Activated T-cell treated with anti-CD3 and anti-CD28 coated beads, Interleukin-2, amount 50 U/mL, for 24 hours (primary cell): ENCODE results near the gene GOLT1A.

Experiments
- DNase-seq: peaks from one replicate; pipeline ENCODE4 v3.0.0-alpha.2; 2020
- H3K27ac Mint-ChIP-seq: 2 replicates; pipeline ENCODE4 v1.8.0; 2020; ENCODE audit warnings: mild to moderate bottlenecking, mixed read lengths
- H3K27me3 Mint-ChIP-seq: 2 replicates; pipeline ENCODE4 v1.8.0; 2020; ENCODE audit warnings: mixed read lengths
- H3K36me3 Mint-ChIP-seq: 2 replicates; pipeline ENCODE4 v1.8.0; 2020; ENCODE audit warnings: low read depth, mixed read lengths
- H3K4me1 Mint-ChIP-seq: 2 replicates; pipeline ENCODE4 v1.8.0; 2020; ENCODE audit warnings: low read depth, mixed read lengths
- H3K4me3 Mint-ChIP-seq: 2 replicates; pipeline ENCODE4 v1.8.0; 2020; ENCODE audit warnings: mild to moderate bottlenecking, moderate library complexity, mixed read lengths
- H3K9me3 Mint-ChIP-seq: 2 replicates; pipeline ENCODE4 v1.8.0; 2020; ENCODE audit warnings: mixed read lengths

GOLT1A gene

DNA sequence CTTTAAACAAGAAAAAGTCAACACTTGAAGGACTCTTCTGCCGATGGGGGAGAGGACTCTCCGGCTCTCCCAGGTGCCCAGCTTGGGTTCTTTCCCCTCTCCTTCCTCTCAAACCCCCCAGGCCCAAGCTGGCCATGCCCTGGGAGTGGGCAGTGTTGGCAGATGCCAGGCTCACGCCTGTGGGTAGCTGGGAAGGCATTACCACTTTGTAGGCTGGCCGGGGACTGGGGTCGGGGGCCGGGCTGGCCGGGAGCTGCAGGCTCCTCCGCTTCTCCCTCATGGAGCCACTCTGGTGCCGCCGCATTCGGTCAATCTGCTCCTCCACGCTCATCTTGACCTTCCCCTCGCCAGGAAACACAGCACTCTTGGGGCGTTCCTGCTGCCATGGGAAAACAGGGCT, 16.4 kb upstream of the GOLT1A start:
- H3K27me3 Mint-ChIP-seq: no peaks in the 10 kb centered on the region
- no peaks in the 10 kb centered on the region for H3K36me3 Mint-ChIP-seq
- no peak overlapping the region for H3K27ac Mint-ChIP-seq
- H3K4me1 Mint-ChIP-seq: no peaks in the 10 kb centered on the region
- H3K9me3 Mint-ChIP-seq: no peaks in the 10 kb centered on the region
- DNase-seq: no peak
- no peak overlapping the region for H3K4me3 Mint-ChIP-seq

DNA sequence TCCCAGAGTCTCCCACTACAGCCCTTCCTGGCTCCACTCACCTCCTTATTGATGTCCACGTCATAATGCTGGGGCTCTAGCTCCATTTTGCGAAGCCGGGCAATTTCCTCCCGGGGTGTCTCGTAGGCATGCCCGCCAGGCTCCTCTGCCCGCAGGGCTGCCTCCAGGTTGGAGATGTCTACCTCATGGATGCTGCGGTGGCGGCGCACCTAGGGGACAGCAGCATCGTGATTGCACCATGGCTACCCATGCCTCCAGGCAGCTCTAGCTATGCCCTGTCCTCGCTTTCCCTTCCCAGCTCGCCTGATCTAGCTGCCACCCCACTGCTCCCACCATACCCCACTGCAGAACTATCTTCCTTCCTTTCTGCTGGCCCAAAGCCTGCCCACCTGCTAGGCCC, 15.1 kb upstream of the GOLT1A start:
- no peaks in the 10 kb centered on the region for H3K4me1 Mint-ChIP-seq
- no peaks in the 10 kb centered on the region for H3K9me3 Mint-ChIP-seq
- no peak overlapping the region for H3K27ac Mint-ChIP-seq
- H3K36me3 Mint-ChIP-seq: no peaks in the 10 kb centered on the region
- no peak for DNase-seq
- H3K4me3 Mint-ChIP-seq: no peak overlapping the region
- no peaks in the 10 kb centered on the region for H3K27me3 Mint-ChIP-seq

DNA sequence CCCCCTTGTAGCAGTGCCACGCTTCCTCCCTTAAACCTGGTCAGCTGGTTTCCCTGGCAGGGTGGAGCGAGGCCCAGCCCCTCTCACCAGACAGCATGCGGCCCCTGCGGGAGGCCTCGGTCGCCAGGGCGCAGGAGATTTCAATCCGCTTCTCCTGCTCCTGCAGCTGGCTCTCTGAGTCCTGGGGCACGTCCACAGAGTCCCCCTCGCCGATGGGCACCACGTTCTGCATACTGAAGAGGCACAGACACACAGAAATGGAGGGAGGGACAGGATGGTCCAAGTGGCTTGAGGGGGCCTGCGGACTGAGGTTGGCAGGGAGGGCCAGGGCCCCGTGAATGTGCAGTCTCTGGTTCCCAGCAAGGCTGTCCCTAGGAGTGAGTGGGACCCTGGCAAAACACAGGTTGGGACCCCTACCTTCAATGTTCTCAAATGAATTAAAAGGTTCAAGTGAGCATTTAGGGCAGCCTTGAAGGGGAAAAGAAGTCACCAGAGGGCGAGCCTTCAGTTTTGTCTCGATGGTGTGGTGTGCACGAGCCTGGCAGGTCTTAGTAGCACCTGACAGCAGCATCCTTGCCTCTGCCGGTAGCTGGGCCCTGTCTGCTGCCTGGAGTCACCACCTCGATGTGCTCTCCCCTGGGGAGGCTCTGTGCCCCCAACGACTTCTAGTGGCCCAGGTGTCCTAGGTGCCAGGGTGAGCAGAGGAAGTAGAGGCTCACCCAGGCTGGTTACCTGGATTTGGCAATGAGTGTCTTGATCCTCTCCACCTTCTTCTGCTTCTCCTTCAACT, 14.4 kb upstream of the GOLT1A start:
- Mint-ChIP-seq H3K4me3 (no peak overlapping the region), H3K27ac (no peak overlapping the region), H3K4me1 (no peaks in the 10 kb centered on the region), H3K27me3 (no peaks in the 10 kb centered on the region), H3K36me3 (no peaks in the 10 kb centered on the region), H3K9me3 (no peaks in the 10 kb centered on the region)
- DNase-seq: no peak

DNA sequence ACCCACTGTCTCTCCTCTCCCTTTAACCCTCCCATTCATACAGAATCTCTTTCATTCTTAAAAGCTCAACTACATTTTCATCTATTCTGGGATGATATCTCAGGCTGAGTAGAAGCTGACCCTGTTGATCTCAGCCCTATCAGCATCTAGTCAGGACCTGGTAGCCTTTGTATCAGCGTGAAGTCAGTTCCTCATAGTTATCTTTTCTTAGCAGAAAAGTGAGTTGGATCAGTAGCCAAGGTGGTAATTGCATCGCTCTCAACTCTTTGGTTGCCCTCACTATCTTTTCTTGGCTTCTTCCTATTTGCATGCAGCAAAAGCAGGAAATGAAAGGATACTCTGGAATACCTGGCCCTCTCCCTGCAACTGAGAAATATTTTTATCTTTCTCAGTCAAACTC, 13.6 kb upstream of the GOLT1A start:
- no peaks in the 10 kb centered on the region for H3K36me3 Mint-ChIP-seq
- no peaks in the 10 kb centered on the region for H3K27me3 Mint-ChIP-seq
- H3K27ac Mint-ChIP-seq: no peak overlapping the region
- no peak for DNase-seq
- H3K9me3 Mint-ChIP-seq: no peaks in the 10 kb centered on the region
- no peak overlapping the region for H3K4me3 Mint-ChIP-seq
- H3K4me1 Mint-ChIP-seq: no peaks in the 10 kb centered on the region

DNA sequence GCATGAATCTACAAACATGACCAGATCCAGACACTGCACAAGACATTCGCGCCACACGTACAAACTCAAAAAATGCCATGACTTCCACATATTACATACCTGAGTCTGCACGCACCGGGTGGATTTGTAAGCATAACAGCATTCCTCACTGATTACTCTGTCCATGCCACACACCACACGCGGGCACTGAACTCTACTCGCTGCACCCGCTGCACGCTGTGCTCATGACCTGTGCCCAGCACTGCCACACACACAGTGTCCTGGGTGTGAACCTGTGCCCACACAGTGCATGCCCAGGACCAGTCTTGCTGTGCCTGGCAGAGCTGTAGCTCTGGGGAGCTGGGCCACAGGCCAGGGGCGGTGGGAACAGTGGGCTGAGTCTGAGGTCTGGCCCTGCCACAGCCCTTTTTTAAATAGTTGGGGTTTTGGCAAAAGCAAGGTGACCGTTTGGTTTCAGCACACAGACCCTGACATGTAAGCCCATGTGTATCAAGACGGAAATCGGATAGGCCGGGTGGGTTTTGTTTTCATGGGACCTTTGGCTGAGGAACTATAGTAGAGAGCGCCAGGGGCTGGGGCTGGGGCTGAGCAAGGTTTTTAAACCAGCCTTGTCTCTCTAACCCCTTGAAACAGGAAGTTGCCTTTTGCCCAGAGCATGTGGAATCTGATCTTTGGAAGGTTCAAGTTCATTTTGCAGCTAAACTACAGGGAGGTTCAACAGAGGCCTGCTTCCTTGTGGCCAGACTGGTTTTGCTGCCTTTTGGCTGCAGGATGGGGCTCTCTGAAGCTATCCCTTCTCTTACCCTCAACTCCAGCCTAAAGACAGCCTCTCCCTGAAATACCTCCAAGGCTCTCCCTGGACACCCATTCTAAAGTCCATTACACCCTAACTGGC, 12.3 kb upstream of the GOLT1A start:
- Mint-ChIP-seq H3K27me3 (no peaks in the 10 kb centered on the region), H3K9me3 (no peaks in the 10 kb centered on the region), H3K4me1 (no peaks in the 10 kb centered on the region), H3K27ac (no peak overlapping the region), H3K4me3 (no peak overlapping the region), H3K36me3 (no peaks in the 10 kb centered on the region)
- DNase-seq: no peak

DNA sequence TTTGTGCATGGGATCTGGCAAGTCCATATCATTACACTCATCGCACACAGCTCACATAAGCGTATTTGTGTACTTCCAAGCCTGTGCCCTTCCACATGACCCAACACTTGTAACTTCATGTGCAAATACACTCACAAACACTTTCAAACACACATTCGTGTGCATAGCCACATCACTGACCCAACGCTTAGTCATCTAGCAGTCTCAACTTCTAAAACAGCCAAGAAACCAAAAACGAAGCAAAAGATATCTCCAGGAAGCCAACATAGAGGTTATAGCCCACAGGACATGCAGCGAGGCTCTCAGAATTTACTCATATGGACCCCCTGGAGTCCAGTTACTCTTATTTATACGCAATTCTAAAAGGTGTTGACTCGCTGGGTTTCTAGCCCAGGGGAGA, 10.9 kb upstream of the GOLT1A start:
- Mint-ChIP-seq H3K36me3 (no peaks in the 10 kb centered on the region), H3K27me3 (no peaks in the 10 kb centered on the region), H3K9me3 (no peaks in the 10 kb centered on the region), H3K4me1 (no peaks in the 10 kb centered on the region), H3K27ac (no peak overlapping the region), H3K4me3 (no peak overlapping the region)
- DNase-seq: no peak

DNA sequence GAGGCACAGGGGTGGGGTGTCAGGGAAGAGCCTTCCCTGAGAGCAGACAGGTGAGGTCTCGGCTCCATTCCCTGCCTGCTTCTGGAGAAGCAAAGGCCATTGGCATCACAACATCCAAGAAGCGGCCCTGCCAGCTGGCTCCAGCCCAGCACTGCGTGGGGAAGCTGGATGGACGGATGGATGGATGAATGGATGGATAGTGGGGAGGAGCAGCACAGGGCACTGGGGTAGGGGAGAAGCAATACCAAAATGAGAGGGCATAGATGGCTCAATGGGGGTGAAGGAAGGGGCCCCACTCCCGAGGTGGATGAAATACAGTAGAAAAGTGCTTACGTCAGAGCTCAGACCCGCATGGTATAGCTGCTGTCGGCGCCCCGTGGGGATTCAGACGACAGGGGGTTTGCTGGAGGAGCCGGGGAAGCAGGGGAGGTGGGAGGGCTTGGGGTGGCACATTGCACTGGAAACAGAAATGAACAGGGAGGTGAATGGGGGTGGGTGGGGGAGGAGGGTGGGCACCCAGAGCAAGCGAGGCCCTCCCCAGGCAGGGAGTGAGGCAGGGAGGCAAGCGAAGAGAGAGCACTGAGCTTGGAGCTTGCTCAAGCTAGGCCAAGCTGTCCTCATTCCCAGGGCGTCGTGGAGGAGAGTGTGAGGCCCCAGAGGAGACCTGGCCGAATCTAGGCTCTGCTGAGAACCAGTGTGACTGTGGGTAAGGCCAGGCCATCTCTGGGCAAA, 9.5 kb upstream of the GOLT1A start:
- Mint-ChIP-seq H3K9me3 (no peaks in the 10 kb centered on the region), H3K36me3 (no peaks in the 10 kb centered on the region), H3K27me3 (no peaks in the 10 kb centered on the region), H3K27ac (no peak overlapping the region), H3K4me1 (peaks cover 5% of the 10 kb centered on the region), H3K4me3 (no peak overlapping the region)
- no peak for DNase-seq

DNA sequence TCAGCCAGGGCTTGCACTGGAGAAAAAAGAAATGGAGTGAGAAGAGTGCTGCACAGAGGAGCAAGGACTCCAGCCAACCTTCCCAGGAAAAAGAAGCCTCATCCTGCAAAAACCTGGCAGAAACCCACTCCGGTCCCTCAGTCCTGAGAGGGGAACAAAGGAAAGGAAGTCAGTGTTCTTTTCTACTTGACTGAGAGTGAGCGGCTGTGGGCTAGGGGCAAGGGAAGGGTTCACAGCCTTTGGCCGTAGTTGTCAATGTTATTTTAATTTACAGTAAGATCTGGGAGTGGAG, 8.9 kb upstream of the GOLT1A start:
- no peak for DNase-seq
- no peaks in the 10 kb centered on the region for H3K27me3 Mint-ChIP-seq
- H3K4me1 Mint-ChIP-seq: peaks cover 5% of the 10 kb centered on the region
- no peak overlapping the region for H3K4me3 Mint-ChIP-seq
- H3K9me3 Mint-ChIP-seq: no peaks in the 10 kb centered on the region
- H3K36me3 Mint-ChIP-seq: no peaks in the 10 kb centered on the region
- H3K27ac Mint-ChIP-seq: no peak overlapping the region

DNA sequence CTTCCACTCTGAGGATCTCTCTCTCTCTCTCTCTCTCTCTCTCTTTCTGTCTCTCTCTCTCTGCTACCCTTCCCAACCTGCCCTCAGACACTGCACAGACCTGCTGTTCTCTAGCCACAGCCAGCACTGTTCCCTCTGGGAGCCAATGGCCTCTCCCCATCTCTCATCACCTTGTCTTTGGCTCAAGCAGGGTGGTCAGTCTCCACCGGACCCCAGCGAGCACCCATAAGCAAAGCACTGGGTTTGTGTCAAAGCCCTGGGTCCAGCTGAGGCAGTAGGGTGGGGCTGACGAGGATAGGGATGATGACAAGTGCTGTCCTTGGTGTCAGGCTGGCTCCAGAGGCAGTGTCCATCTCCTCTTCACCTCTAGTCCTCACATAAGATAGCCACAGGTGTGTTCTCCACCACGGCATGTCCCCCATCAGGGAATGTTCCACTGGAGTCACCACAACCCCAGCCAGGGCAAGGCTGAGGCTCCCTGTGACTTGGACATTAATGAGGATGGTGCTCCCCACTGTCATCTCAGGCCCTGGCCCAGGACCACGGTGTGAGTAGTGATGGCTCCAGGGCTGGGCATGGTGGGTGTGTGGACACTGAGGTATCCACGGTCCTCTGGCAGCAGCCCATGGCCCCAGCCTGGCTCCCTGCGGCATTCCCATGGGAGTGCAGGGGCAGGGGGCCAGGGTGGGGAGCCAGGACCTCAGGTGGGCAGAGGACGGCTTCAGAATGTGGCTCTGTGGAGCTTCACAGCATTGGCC, 8.4 kb upstream of the GOLT1A start:
- H3K4me1 Mint-ChIP-seq: peaks cover 5% of the 10 kb centered on the region
- H3K4me3 Mint-ChIP-seq: no peak overlapping the region
- no peaks in the 10 kb centered on the region for H3K27me3 Mint-ChIP-seq
- H3K36me3 Mint-ChIP-seq: no peaks in the 10 kb centered on the region
- no peak for DNase-seq
- no peak overlapping the region for H3K27ac Mint-ChIP-seq
- no peaks in the 10 kb centered on the region for H3K9me3 Mint-ChIP-seq

DNA sequence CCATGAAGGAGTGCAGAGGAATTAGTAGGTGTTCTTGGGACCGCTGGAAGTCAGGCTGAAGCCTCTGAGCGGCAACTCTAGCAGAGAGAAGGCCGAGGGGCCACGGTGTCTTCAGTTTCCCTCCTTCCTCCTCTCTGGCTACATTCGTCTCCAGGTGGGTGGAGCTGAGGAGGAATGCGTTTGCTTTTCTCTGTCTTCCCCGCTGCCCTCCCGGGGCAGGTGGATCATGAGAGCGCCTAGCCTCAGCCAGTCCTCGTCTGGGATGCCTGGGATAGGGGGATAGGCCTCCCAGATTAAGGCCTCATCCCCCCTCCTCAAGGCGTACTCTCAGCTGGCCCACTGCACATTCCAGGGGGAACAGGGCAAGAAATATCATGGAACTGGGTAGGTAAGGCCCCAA, 7.5 kb upstream of the GOLT1A start:
- H3K4me1 Mint-ChIP-seq: peaks cover 5% of the 10 kb centered on the region
- H3K27me3 Mint-ChIP-seq: no peaks in the 10 kb centered on the region
- no peaks in the 10 kb centered on the region for H3K9me3 Mint-ChIP-seq
- H3K4me3 Mint-ChIP-seq: no peak overlapping the region
- no peaks in the 10 kb centered on the region for H3K36me3 Mint-ChIP-seq
- DNase-seq: no peak
- no peak overlapping the region for H3K27ac Mint-ChIP-seq

DNA sequence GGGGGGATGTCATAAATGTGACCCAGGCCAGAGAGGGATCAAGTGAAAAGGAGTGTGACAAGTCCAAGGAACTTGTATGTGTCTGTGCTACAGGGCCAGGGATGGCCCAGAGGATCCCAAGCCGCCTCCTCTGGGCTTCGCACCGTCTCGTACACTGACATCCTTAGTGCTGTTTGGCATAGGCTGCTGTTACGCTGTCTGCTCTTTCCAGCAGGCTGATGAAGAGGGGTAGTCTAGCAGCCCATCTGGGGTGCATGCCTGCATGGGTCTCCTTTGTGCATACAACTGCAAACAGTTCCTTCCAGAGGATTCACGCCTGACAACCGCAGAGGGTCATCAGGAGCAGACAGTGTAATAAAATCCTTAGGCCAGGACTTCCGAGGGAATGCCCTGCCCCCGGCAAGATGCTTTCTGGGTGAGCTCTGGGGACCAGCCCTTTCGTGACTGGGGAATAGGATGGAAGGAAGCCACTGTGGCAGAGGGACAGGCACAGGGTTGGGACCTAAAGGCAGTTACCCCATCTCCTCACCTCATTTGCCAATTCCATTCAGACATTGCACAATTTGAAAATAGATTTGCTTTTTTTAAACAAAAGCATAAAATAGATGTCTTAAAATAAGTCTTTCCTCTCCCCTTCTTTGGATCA, 6.3 kb upstream of the GOLT1A start:
- Mint-ChIP-seq H3K9me3 (no peaks in the 10 kb centered on the region), H3K4me3 (no peak overlapping the region), H3K27me3 (no peaks in the 10 kb centered on the region), H3K36me3 (no peaks in the 10 kb centered on the region), H3K27ac (no peak overlapping the region), H3K4me1 (peaks cover 5% of the 10 kb centered on the region)
- DNase-seq: no peak

DNA sequence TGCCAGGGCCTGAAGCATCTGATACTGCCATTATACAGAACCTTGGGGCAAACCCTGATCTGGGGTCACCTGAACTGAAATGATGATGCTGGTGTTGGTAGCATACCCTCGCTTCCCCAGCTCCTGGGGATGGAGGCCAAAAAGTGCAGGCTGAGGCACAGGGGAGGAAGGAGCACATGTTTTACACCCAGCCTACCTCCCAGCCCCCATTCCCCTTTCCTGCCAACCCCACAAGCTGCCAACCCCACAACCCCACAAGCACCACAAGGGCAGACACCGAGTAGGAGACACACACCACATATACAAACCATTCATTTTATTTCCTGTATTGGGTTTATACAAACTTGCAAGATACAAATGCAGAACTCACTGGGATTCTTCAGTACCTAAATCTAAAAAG, 4.8 kb upstream of the GOLT1A start:
- no peak overlapping the region for H3K27ac Mint-ChIP-seq
- no peaks in the 10 kb centered on the region for H3K36me3 Mint-ChIP-seq
- peaks cover 3% of the 10 kb centered on the region for H3K27me3 Mint-ChIP-seq
- no peak overlapping the region for H3K4me3 Mint-ChIP-seq
- H3K4me1 Mint-ChIP-seq: peaks cover 12% of the 10 kb centered on the region
- DNase-seq: no peak
- H3K9me3 Mint-ChIP-seq: no peaks in the 10 kb centered on the region

DNA sequence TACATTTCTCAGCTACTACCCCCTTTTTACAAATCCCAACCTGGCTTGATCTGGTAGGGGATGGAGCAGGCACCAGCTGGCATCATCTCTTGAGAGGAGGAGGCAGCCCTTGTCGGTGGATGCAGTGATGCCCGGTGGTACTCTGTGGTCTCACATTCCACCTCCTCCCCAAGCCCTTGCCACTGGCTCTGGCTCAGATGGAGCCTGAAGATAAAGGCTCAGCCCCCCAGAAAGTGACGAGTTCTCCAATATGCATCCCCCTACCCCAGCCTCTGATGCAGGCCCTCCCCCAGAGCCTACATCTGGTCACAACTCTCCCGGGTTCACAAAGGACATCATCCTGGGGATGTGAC, 3.8 kb upstream of the GOLT1A start:
- Mint-ChIP-seq H3K4me3 (no peak overlapping the region), H3K27ac (no peak overlapping the region), H3K36me3 (no peaks in the 10 kb centered on the region), H3K27me3 (peaks cover 3% of the 10 kb centered on the region), H3K4me1 (peaks cover 12% of the 10 kb centered on the region), H3K9me3 (no peaks in the 10 kb centered on the region)
- no peak for DNase-seq
